Common myeloid progenitor, CD34-positive (primary cell): Measurements from ENCODE around the gene SSR1.

Experiments used
- CTCF ChIA-PET: fragments of 350-600 bp; sonication (Branson Sonifier 250); formaldehyde crosslinking; loops from one replicate; lab custom pipeline; 2021; ENCODE audit warnings: antibody characterized with exemption; lab: Charles Lee
- POLR2A ChIA-PET: fragments of 350-600 bp; sonication (Branson Sonifier 250); formaldehyde crosslinking; loops from one replicate; lab custom pipeline; 2021; ENCODE audit warnings: antibody characterized with exemption; lab: Charles Lee
- DNase-seq, 3 donors: peaks; one replicate each; pipeline versions ENCODE4 v3.0.0 to v3.0.0-alpha.2; 2013
- H3K27ac ChIP-seq, 2 experiments: 1 replicate in 1 of 2; 2 replicates in 1 of 2; pipeline ENCODE4 v1.7.0; 2013; ENCODE audit warnings: inconsistent platforms in 2 of 2, low read length in 2 of 2, mild to moderate bottlenecking in 2 of 2, low read depth in 1 of 2, moderate library complexity in 1 of 2; ENCODE audit not compliant: severe bottlenecking in 2 of 2, insufficient read depth in 1 of 2, poor library complexity in 1 of 2
- H3K27me3 ChIP-seq, 5 experiments: replicated peaks in 2 of 5; 1 replicate in 3 of 5; 2 replicates in 2 of 5; pipeline versions ENCODE4 v1.6.1 to v1.7.0; 2013; ENCODE audit warnings: low read length in 4 of 5, mild to moderate bottlenecking in 2 of 5, moderate library complexity in 2 of 5, inconsistent platforms in 1 of 5; ENCODE audit not compliant: insufficient read depth in 5 of 5, control insufficient read depth in 4 of 5
- H3K36me3 ChIP-seq, 4 experiments: 1 replicate in 2 of 4; 2 replicates in 2 of 4; pipeline versions ENCODE4 v1.6.1 to v1.7.0; 2013; ENCODE audit warnings: low read length in 3 of 4, control low read depth in 1 of 4, mild to moderate bottlenecking in 1 of 4; ENCODE audit not compliant: control insufficient read depth in 4 of 4, insufficient read depth in 4 of 4
- H3K4me1 ChIP-seq, 4 experiments: 1 replicate in 3 of 4; 2 replicates in 1 of 4; pipeline versions ENCODE4 v1.6.1 to v1.7.1; 2013; ENCODE audit warnings: low read length in 3 of 4, mild to moderate bottlenecking in 3 of 4, control low read depth in 1 of 4, inconsistent platforms in 1 of 4, moderate library complexity in 1 of 4; ENCODE audit not compliant: control insufficient read depth in 4 of 4, insufficient read depth in 4 of 4; ENCODE audit errors: control extremely low read depth in 1 of 4
- H3K4me3 ChIP-seq, 7 experiments: 1 replicate in 4 of 7; 2 replicates in 3 of 7; pipeline versions ENCODE4 v1.5.1 to v1.7.0; 2013; ENCODE audit warnings: mild to moderate bottlenecking in 7 of 7, low read length in 6 of 7, moderate library complexity in 6 of 7, inconsistent platforms in 2 of 7, low read depth in 2 of 7, control low read depth in 1 of 7; ENCODE audit not compliant: insufficient read depth in 4 of 7, control insufficient read depth in 1 of 7; ENCODE audit errors: extremely low read depth in 1 of 7
- H3K9me3 ChIP-seq, 5 experiments: 1 replicate in 4 of 5; 2 replicates in 1 of 5; pipeline versions ENCODE4 v1.6.1 to v1.7.1; 2013; ENCODE audit warnings: low read length in 4 of 5, mild to moderate bottlenecking in 2 of 5, inconsistent platforms in 1 of 5, low read depth in 1 of 5, moderate library complexity in 1 of 5; ENCODE audit not compliant: control insufficient read depth in 4 of 5, insufficient read depth in 2 of 5; ENCODE audit errors: control extremely low read depth in 1 of 5
- WGBS: methylation state at CpG from one replicate; pipeline ENCODE4 v1.1.5; 2013; ENCODE audit not compliant: insufficient coverage; 5-methylcytosine and 5-hydroxymethylcytosine counted together

The SSR1 gene

DNA sequence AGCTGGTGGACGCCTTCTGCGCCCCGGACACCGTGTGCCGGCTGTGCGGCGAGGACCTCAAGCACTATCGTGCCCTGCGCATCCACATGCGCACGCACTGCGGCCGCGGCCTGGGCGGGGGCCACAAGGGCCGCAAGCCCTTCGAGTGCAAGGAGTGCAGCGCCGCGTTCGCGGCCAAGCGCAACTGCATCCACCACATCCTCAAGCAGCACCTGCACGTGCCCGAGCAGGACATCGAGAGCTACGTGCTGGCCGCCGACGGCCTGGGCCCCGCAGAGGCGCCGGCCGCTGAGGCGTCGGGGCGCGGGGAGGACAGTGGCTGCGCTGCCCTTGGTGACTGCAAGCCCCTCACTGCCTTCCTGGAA, 82.7 kb downstream of the SSR1 start:
- no peak overlapping the region for H3K4me3 ChIP-seq
- peaks cover 6 to 87% (median 71%) of the 10 kb centered on the region in 4 experiments for H3K36me3 ChIP-seq
- H3K9me3 ChIP-seq = no peaks in the 10 kb centered on the region
- H3K27ac ChIP-seq = no peak overlapping the region
- ChIA-PET CTCF (interaction anchor here (3.3 kb wide), 1 partner anchor 9 kb away, joined by 10 read pairs; no protein-coding TSS in a partner anchor), POLR2A (no interaction called here)
- 99% methylated on average over 39 of the region's 39 CpGs for WGBS
- DNase-seq = no peak
- no peaks in the 10 kb centered on the region for H3K27me3 ChIP-seq
- peaks cover 9 to 28% (median 25%) of the 10 kb centered on the region in 4 experiments for H3K4me1 ChIP-seq

DNA sequence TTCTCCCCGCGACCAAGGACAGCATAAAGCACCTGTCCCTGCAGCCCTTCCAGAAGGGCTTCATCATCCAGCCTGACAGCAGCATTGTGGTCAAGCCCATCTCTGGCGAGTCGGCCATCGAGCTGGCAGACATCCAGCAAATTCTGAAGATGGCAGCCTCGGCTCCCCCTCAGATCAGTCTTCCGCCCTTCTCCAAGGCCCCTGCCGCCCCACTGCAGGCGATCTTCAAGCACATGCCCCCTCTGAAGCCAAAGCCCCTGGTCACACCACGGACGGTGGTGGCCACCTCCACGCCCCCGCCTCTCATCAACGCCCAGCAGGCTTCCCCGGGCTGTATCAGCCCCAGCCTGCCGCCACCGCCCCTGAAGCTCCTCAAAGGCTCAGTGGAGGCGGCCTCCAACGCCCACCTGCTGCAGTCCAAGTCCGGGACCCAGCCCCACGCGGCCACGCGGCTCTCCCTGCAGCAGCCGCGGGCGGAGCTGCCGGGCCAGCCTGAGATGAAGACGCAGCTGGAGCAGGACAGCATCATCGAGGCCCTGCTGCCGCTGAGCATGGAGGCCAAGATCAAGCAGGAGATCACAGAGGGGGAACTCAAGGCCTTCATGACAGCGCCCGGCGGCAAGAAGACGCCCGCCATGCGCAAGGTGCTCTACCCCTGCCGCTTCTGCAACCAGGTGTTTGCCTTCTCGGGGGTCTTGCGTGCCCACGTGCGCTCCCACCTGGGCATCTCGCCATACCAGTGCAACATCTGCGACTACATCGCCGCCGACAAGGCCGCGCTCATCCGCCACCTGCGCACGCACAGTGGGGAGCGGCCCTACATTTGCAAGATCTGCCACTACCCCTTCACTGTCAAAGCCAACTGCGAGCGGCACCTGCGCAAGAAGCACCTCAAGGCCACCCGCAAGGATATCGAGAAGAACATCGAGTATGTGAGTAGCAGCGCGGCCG, 83.3 kb downstream of the SSR1 start:
- Histone ChIP-seq H3K27me3 (no peaks in the 10 kb centered on the region), H3K4me3 (no peak overlapping the region), H3K27ac (no peak overlapping the region), H3K4me1 (peaks cover 14 to 35% (median 32%) of the 10 kb centered on the region in 4 experiments), H3K36me3 (peaks cover 6 to 87% (median 66%) of the 10 kb centered on the region in 4 experiments), H3K9me3 (no peaks in the 10 kb centered on the region)
- CTCF ChIA-PET = interaction anchor here (3.3 kb wide), 1 partner anchor 9 kb away, joined by 10 read pairs; no protein-coding TSS in a partner anchor
- DNase-seq = no peak
- POLR2A ChIA-PET = no interaction called here
- WGBS = 98% methylated on average over 57 of the region's 62 CpGs

DNA sequence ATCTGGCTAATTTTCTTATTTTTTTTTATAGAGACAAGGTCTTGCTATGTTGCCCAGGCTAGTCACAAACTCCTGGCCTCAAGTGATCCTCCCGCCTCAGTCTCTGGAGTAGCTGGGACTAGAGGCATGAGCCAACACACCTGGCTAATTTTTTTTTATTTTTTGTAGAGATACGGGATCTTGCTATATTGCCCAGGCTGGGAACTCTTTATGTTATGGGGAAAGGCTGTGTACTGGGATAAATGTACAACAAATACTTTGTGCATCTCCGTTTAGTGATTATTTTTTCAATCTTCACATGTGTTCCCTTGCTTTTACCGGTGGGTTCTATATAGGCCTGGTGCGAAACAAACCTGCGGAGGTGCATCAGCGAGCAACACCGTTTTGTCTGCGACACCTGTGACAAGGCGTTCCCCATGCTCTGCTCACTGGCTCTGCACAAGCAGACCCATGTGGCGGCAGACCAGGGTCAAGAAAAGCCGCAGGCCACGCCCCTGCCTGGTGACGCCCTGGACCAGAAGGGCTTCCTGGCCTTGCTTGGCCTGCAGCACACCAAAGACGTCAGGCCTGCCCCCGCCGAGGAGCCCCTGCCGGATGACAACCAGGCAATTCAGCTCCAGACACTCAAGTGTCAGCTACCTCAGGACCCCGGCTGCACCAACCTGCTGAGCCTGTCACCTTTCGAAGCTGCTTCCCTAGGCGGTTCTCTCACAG, 84.2 kb downstream of the SSR1 start:
- Histone ChIP-seq H3K9me3 (no peaks in the 10 kb centered on the region), H3K36me3 (peaks cover 6 to 88% (median 61%) of the 10 kb centered on the region in 4 experiments), H3K27me3 (no peaks in the 10 kb centered on the region), H3K27ac (no peak overlapping the region), H3K4me3 (no peak overlapping the region), H3K4me1 (peaks cover 18 to 40% (median 34%) of the 10 kb centered on the region in 4 experiments)
- ChIA-PET POLR2A (no interaction called here), CTCF (interaction anchor here (0.8 to 3.3 kb wide), 3 partner anchors 10 to 470 kb away, joined by 3 to 10 read pairs (median 3); no protein-coding TSS in a partner anchor)
- 98% methylated on average over 21 of the region's 21 CpGs for WGBS
- DNase-seq = no peak

DNA sequence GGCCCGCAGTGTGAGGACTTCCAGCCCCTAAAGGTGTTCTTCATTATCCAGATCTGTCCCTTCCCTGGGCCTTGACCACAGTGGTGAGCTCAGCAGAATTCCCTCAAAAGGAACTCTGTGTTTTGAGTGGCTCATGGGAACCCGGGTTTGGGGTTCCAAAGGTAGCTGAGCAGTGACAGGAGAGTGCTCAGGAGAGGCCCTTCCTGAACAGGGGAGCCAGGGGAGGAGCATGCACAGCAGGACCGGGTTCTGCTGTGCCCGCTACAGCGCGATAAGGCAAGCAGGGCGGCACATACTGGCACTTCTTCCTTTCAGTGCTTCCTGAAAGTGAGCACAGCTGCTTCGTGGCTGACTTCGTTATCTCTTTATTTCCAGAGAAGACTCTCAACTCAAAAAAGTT, 88.3 kb downstream of the SSR1 start:
- POLR2A ChIA-PET = interaction anchor here (1.1 kb wide), 1 partner anchor 19 kb away, joined by 3 read pairs; no protein-coding TSS in a partner anchor
- 0% methylated on average over 7 of the region's 9 CpGs for WGBS
- Histone ChIP-seq H3K27ac (peak overlapping the region in 1 of 2 experiments; percentile 79), H3K4me3 (peak overlapping the region in 3 of 7 experiments; percentile 7 to 52 (median 34)), H3K27me3 (no peaks in the 10 kb centered on the region), H3K4me1 (peaks cover 16 to 25% (median 21%) of the 10 kb centered on the region in 4 experiments), H3K36me3 (peaks cover 6 to 89% (median 51%) of the 10 kb centered on the region in 4 experiments), H3K9me3 (no peaks in the 10 kb centered on the region)
- CTCF ChIA-PET = interaction anchor here (0.9 to 2.3 kb wide), 13 partner anchors 8 to 549 kb away, joined by 3 to 11 read pairs (median 4); no protein-coding TSS in a partner anchor
- DNase-seq = peak; percentile 68 to 90 (median 79)

DNA sequence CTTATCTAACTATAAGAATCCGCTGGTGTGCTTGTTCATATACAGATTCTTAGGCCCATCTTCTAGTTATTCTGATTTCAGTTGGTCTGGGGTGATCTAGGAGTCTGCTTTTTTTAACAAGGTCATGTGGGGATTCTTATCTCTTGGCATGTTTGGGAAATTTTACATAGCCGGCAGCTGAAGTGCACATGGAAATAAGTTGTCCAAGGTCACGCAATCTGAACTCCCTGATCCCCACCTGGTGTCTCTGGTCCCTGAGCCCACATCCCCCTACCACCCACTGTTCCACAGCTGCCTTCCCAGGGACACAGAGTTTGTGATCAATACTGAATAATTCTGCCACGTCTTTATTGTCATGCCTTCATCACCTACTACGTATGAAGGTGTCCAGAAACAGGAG, 90.8 kb downstream of the SSR1 start:
- DNase-seq = no peak
- no peak overlapping the region for H3K4me3 ChIP-seq
- peaks cover 22 to 33% (median 25%) of the 10 kb centered on the region in 4 experiments for H3K4me1 ChIP-seq
- H3K27ac ChIP-seq = no peak overlapping the region
- no peaks in the 10 kb centered on the region for H3K9me3 ChIP-seq
- no peaks in the 10 kb centered on the region for H3K27me3 ChIP-seq
- CTCF ChIA-PET = interaction anchor here (1.1 kb wide), 1 partner anchor 16 kb away, joined by 3 read pairs; no protein-coding TSS in a partner anchor
- H3K36me3 ChIP-seq = peaks cover 6 to 89% (median 41%) of the 10 kb centered on the region in 4 experiments
- WGBS = 96% methylated on average over 4 of the region's 5 CpGs
- POLR2A ChIA-PET = no interaction called here

DNA sequence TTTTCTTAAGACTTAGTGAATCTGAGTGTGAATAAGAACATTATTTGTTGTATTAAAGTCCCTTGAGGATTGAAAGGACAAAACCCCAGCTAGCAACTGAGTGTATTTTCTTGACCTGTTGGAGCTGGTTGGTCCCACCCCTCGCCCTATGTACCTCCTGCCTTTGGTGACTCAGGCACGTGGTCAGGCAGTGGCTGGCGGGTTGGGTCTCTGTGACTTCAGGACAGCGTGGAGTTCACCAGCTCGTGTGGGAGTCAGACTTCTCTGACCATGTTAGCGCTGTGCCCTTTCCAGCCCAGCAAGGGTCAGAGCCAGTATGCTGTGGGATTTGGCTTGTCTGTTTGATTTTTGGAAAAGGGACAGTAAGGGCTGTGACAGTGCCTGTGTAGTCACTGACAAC, 93.7 kb downstream of the SSR1 start:
- Histone ChIP-seq H3K27me3 (no peaks in the 10 kb centered on the region), H3K4me1 (peaks cover 4 to 25% (median 5%) of the 10 kb centered on the region in 4 experiments), H3K4me3 (peak overlapping the region in 1 of 7 experiments; percentile 13), H3K27ac (no peak overlapping the region), H3K9me3 (no peaks in the 10 kb centered on the region), H3K36me3 (peaks cover 3 to 89% (median 56%) of the 10 kb centered on the region in 4 experiments)
- ChIA-PET CTCF (interaction anchor here (0.6 to 3.5 kb wide), 8 partner anchors 11 to 103 kb away, joined by 3 to 18 read pairs (median 4); no protein-coding TSS in a partner anchor), POLR2A (no interaction called here)
- DNase-seq = peak in 1 of 3 donors; percentile 27
- 80% methylated on average over 4 of the region's 6 CpGs for WGBS
